Stomach (tissue), 9 donors: ENCODE measurements around the gene TEAD2. TPM values are rescaled to one million over a fixed set of nuclear protein-coding genes. Genes with fewer than 3 reads are reported as not detected.

Experiments used
- DNase-seq, 2 donors: peaks; one replicate each; pipeline versions ENCODE4 v3.0.0 to v3.0.0-alpha.2; 2013 to 2019
- H3K27ac ChIP-seq, 5 donors: fragments of 200-600 bp in 4 of 5; sonication (generic) in 4 of 5; one replicate each; pipeline ENCODE4 v1.5.1; 2013 to 2019; ENCODE audit warnings: mild to moderate bottlenecking in 1 of 5, moderate library complexity in 1 of 5
- H3K27me3 ChIP-seq, 3 donors: fragments of 200-600 bp; sonication (generic); one replicate each; pipeline ENCODE4 v1.5.1; 2017 to 2019; ENCODE audit warnings: mixed run types in 1 of 3
- H3K36me3 ChIP-seq, 4 donors: fragments of 200-600 bp; sonication (generic); 1 replicate in 3 of 4; 2 replicates in 1 of 4; pipeline ENCODE4 v1.5.1; 2016 to 2019
- H3K4me1 ChIP-seq, 4 donors: fragments of 200-600 bp; sonication (generic); one replicate each; pipeline ENCODE4 v1.5.1; 2016 to 2019
- H3K4me3 ChIP-seq, 4 donors: fragments of 200-600 bp; sonication (generic) in 3 of 4; one replicate each; pipeline ENCODE4 v1.5.1; 2016 to 2019; ENCODE audit warnings: mild to moderate bottlenecking in 1 of 4
- H3K9me3 ChIP-seq, 4 donors: fragments of 200-600 bp; sonication (generic); one replicate each; pipeline ENCODE4 v1.5.1; 2016 to 2019
- EP300 ChIP-seq: sonication (generic); formaldehyde crosslinking; IDR thresholded peaks from one replicate; pipeline ENCODE4 v1.6.1; 2017; ENCODE audit warnings: antibody characterized with exemption
- POLR2A ChIP-seq, 4 donors: fragments of 450-650 bp; IDR thresholded peaks; one replicate each; pipeline ENCODE4 v1.6.1; 2016; ENCODE audit warnings: antibody characterized with exemption in 4 of 4, control low read depth in 2 of 4, mild to moderate bottlenecking in 1 of 4, moderate library complexity in 1 of 4
- POLR2AphosphoS5 ChIP-seq, 3 donors: sonication (generic); formaldehyde crosslinking; IDR thresholded peaks; one replicate each; pipeline ENCODE4 v1.6.1; 2016; ENCODE audit warnings: antibody characterized with exemption in 3 of 3
- WGBS, 5 donors: extraction: QIAGEN DNeasy Blood & Tissue Kit in 3 of 5; methylation state at CpG; one replicate each; pipeline versions ENCODE4 v1.1.5 to v1.1.7; 2013 to 2018; 5-methylcytosine and 5-hydroxymethylcytosine counted together
- intact Hi-C: fragments of 100-400 bp; cut with DNase I; formaldehyde crosslinking; loops from one replicate; pipeline ENCODE4 v1.15.1; 2023; ENCODE audit warnings: low total_unique reads
- polyA plus RNA-seq, 3 donors: library from polyadenylated mRNA; stranded (reverse); fragments of 200-250 nt; gene quantifications; one replicate each; pipeline ENCODE4 v1.2.3, GENCODE V29; 2013
- total RNA-seq, 5 donors: library from RNA; depleted of rRNA; stranded (reverse); fragments of >200 nt; gene quantifications; one replicate each; pipeline versions ENCODE4 v1.1.0 to v1.2.3, GENCODE V29; 2014 to 2016
- TF ChIP-seq, protein P1 (sequence below), 7 experiments: fragments of 450-650 bp in 4 of 7; fragments of 200-600 bp in 3 of 7; sonication (generic) in 3 of 7; IDR thresholded peaks; one replicate each; pipeline ENCODE4 v1.5.1; 2016 to 2019; ENCODE audit warnings: antibody characterized with exemption in 7 of 7, control low read depth in 2 of 7, mild to moderate bottlenecking in 1 of 7
- donor health status: healthy with polysubstance abuse.
- donor health status: Bipolar disorder and iron deficiency.
- donor health status: healthy.

Gene TEAD2
- total and polyA plus RNA-seq, 8 donors = 4.3 to 42.0 (median 20.0) TPM

DNA sequence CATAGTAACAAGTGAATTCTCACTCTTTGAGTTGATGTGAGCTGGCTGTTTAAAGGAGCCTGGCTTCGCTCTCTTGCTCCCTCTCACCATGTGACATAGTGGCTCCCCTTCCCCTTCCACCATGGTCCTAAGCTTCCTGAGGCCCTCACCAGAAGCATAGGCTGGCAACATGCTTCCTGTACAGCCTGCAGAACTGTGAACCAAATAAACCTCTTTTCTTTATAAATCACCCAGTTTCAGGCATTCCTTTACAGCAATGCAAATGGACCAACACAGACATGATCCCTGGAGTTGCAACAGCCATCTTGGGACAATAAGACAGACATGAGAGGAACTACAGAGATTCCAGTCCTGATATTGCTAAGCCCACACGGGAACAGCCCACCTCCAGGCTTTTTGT lies 12.6 kb downstream of the TEAD2 start:
- H3K4me1 ChIP-seq = no peaks in the 10 kb centered on the region
- intact Hi-C loops = no loop called here
- no peak for TF ChIP-seq EP300
- TF ChIP-seq POLR2AphosphoS5 (IDR thresholded peaks at IDR 0.05) = no peak
- TF ChIP-seq, protein P1, sequence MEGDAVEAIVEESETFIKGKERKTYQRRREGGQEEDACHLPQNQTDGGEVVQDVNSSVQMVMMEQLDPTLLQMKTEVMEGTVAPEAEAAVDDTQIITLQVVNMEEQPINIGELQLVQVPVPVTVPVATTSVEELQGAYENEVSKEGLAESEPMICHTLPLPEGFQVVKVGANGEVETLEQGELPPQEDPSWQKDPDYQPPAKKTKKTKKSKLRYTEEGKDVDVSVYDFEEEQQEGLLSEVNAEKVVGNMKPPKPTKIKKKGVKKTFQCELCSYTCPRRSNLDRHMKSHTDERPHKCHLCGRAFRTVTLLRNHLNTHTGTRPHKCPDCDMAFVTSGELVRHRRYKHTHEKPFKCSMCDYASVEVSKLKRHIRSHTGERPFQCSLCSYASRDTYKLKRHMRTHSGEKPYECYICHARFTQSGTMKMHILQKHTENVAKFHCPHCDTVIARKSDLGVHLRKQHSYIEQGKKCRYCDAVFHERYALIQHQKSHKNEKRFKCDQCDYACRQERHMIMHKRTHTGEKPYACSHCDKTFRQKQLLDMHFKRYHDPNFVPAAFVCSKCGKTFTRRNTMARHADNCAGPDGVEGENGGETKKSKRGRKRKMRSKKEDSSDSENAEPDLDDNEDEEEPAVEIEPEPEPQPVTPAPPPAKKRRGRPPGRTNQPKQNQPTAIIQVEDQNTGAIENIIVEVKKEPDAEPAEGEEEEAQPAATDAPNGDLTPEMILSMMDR (IDR thresholded peaks at IDR 0.05) = no peak
- no peak for TF ChIP-seq POLR2A (IDR thresholded peaks at IDR 0.05)
- H3K4me3 ChIP-seq = no peak overlapping the region
- H3K9me3 ChIP-seq = no peaks in the 10 kb centered on the region
- no peak overlapping the region for H3K27ac ChIP-seq
- H3K36me3 ChIP-seq = peaks cover 30 to 100% (median 99%) of the 10 kb centered on the region in 4 donors
- no peaks in the 10 kb centered on the region for H3K27me3 ChIP-seq
- WGBS, 5 donors = 92 to 100% (median 97%) methylated on average over 2 of the region's 2 CpGs
- no peak for DNase-seq

DNA sequence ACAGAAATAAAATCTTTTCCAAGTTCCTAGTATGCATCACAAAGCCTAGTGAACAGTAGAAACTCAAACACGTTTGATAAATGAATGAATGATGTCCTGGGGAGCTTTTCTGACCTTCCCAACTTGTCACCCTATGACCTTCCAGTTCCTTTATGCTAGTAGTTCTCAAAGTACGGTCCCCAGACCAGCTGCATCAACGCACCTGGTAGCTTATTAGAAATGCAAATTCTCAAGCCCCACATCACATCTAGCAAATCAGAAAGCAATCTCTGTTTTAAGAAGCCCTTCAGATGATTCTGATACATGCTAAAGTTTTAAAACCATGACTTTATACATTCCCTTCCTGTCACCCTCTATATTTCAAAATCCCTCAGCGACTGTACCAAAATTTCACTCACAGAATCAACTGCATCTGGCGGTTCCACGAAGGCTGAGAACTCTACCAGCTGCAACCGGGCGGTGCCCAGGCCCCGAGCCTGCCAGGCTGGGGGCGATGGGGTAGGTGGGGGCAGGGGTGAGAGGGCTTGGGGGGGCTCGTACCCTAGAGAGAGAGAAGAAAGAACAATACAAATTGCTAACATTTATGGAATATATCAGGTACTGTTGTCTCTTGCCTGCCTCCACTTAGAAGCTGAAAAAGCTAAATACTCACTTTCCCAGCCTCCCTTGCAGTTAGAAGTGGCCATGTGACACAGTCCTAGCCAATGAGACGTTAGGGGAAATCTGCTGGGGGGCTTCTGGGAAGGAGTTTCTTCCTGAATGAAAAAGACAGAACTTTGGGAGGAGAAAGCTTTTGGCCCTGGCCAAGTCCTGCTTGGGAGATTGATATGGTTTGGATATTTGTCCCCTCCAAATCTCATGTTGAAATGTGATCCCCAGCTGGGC lies 13.7 kb downstream of the TEAD2 start:
- no peaks in the 10 kb centered on the region for H3K9me3 ChIP-seq
- no peak for DNase-seq
- intact Hi-C loops = no loop called here
- H3K36me3 ChIP-seq = peaks cover 28 to 100% (median 100%) of the 10 kb centered on the region in 4 donors
- WGBS, 5 donors = 89 to 94% (median 92%) methylated on average over 12 of the region's 12 CpGs
- H3K27me3 ChIP-seq = no peaks in the 10 kb centered on the region
- no peaks in the 10 kb centered on the region for H3K4me1 ChIP-seq
- no peak for TF ChIP-seq EP300
- no peak for TF ChIP-seq POLR2A (IDR thresholded peaks at IDR 0.05)
- no peak for TF ChIP-seq POLR2AphosphoS5 (IDR thresholded peaks at IDR 0.05)
- TF ChIP-seq, protein P1 (IDR thresholded peaks at IDR 0.05) = no peak
- no peak overlapping the region for H3K27ac ChIP-seq
- H3K4me3 ChIP-seq = no peak overlapping the region

GRCh38 chr19:49347835-49348234 lies 14.4 kb downstream of the TEAD2 start:
- no peak for TF ChIP-seq EP300
- TF ChIP-seq POLR2A (IDR thresholded peaks at IDR 0.05) = no peak
- TF ChIP-seq POLR2AphosphoS5 (IDR thresholded peaks at IDR 0.05) = no peak
- TF ChIP-seq, protein P1 (IDR thresholded peaks at IDR 0.05) = no peak
- DNase-seq = peak in 1 of 2 donors; percentile 70
- no peak overlapping the region for H3K27ac ChIP-seq
- H3K4me1 ChIP-seq = no peaks in the 10 kb centered on the region
- peaks cover 35 to 100% (median 100%) of the 10 kb centered on the region in 4 donors for H3K36me3 ChIP-seq
- WGBS, 5 donors = 60 to 72% (median 65%) methylated on average over 3 of the region's 3 CpGs
- no peaks in the 10 kb centered on the region for H3K27me3 ChIP-seq
- no peak overlapping the region for H3K4me3 ChIP-seq
- H3K9me3 ChIP-seq = no peaks in the 10 kb centered on the region
- intact Hi-C loops = no loop called here

DNA sequence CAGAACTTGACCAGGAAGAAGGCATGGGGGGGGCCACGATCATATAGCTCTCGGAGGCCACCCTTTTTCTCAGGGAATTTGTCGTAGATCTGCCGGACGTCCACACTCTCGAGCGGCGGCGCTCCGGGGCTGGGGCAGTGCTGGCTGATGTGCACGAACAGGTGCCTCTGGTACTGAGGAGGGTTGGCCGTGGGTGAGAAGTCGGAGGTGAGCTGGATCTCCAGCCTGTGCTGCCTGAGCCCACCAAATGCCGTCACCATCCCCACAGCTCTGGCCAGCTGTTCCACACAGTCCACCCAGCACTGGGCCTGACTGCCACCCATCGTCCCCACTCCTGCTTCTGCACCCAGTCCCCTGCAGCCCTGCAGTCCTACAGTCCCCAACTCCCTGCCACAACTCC lies 15.0 kb downstream of the TEAD2 start:
- Histone ChIP-seq H3K4me1 (no peaks in the 10 kb centered on the region), H3K4me3 (no peak overlapping the region), H3K27me3 (no peaks in the 10 kb centered on the region), H3K27ac (no peak overlapping the region), H3K36me3 (peaks cover 42 to 100% (median 100%) of the 10 kb centered on the region in 4 donors), H3K9me3 (no peaks in the 10 kb centered on the region)
- WGBS, 5 donors = 95 to 98% (median 96%) methylated on average over 13 to 15 of the region's 15 CpGs
- intact Hi-C loops = no loop called here
- TF ChIP-seq, protein P1 (IDR thresholded peaks at IDR 0.05) = no peak
- TF ChIP-seq EP300 = no peak
- TF ChIP-seq POLR2A (IDR thresholded peaks at IDR 0.05) = no peak
- no peak for TF ChIP-seq POLR2AphosphoS5 (IDR thresholded peaks at IDR 0.05)
- no peak for DNase-seq
